ENCODE measurements around the gene ADAMTS2. TPM values are rescaled to one million over a fixed set of nuclear protein-coding genes. Genes with fewer than 3 reads are reported as not detected.

The ADAMTS2 gene
- total and polyA plus RNA-seq, 2 donors (not counting 1 experiment from before 2014, with no cell fraction given): 16.2 to 70.2 TPM

GRCh38 chr5:179227229-179227579 is 118.1 kb downstream of the ADAMTS2 start:
- Histone ChIP-seq H3K79me2 (ENCODE audit: control insufficient read depth, insufficient read depth, low read length) (peaks cover 10% of the 10 kb centered on the region), H3K4me3 (replicated peaks in 1 of 4; ENCODE audit: control extremely low read depth in 1 of 4, insufficient read depth in 1 of 4, low read depth in 3 of 4, low read length in 4 of 4) (no peak overlapping the region), H3K27ac (ENCODE audit: insufficient read depth, low read length) (no peak overlapping the region), H3K9me3 (ENCODE audit: control insufficient read depth, insufficient read depth, low read depth, low read length) (no peaks in the 10 kb centered on the region), H3K36me3 (ENCODE audit: control insufficient read depth, insufficient read depth, low read length) (no peaks in the 10 kb centered on the region), H3K4me2 (ENCODE audit: extremely low read depth, insufficient read depth, low read length) (no peak overlapping the region), H2AFZ (ENCODE audit: low read length) (no peak overlapping the region), H4K20me1 (ENCODE audit: control insufficient read depth, extremely low read depth, insufficient read depth, low read length) (no peaks in the 10 kb centered on the region), H3K27me3 (ENCODE audit: control insufficient read depth, insufficient read depth, low read length) (no peaks in the 10 kb centered on the region), H3K9ac (ENCODE audit: insufficient read depth, low read length) (no peak overlapping the region), H3K4me1 (ENCODE audit: control insufficient read depth, extremely low read depth, insufficient read depth, low read length) (no peaks in the 10 kb centered on the region)
- no peak for TF ChIP-seq EZH2 (IDR thresholded peaks at IDR 0.05; ENCODE audit: low read length, missing control alignments)
- TF ChIP-seq, protein P1, sequence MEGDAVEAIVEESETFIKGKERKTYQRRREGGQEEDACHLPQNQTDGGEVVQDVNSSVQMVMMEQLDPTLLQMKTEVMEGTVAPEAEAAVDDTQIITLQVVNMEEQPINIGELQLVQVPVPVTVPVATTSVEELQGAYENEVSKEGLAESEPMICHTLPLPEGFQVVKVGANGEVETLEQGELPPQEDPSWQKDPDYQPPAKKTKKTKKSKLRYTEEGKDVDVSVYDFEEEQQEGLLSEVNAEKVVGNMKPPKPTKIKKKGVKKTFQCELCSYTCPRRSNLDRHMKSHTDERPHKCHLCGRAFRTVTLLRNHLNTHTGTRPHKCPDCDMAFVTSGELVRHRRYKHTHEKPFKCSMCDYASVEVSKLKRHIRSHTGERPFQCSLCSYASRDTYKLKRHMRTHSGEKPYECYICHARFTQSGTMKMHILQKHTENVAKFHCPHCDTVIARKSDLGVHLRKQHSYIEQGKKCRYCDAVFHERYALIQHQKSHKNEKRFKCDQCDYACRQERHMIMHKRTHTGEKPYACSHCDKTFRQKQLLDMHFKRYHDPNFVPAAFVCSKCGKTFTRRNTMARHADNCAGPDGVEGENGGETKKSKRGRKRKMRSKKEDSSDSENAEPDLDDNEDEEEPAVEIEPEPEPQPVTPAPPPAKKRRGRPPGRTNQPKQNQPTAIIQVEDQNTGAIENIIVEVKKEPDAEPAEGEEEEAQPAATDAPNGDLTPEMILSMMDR (conservative IDR thresholded peaks at IDR 0.05 in 1 of 2, IDR thresholded peaks at IDR 0.05 in 1 of 2; ENCODE audit: low read depth in 1 of 2, low read length in 2 of 2): no peak
- no peak for DNase-seq (ENCODE audit: low read depth in 2 of 2)

DNA sequence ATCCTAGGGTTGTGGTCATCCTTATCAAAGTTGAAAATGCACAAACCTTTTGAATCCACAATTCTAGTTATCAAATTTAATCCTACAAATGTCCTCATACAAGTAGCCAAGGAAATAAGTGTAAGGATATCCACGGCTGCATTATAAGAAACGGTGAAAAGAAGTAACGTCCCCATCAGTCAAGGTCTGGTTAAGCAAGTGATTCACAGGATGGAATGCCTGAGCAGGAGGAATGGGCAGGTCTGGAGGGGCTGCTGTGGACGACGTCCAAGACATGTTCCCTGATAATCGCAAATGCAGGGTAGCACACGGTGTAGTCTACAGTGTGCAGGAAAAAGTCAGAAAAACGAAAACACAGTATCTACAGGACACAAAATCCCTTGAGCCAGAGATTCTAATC is 118.6 kb downstream of the ADAMTS2 start:
- H3K79me2 ChIP-seq (ENCODE audit: control insufficient read depth, insufficient read depth, low read length): peaks cover 10% of the 10 kb centered on the region

GRCh38 chr5:179225387-179225786 is 119.9 kb downstream of the ADAMTS2 start:
- TF ChIP-seq, protein P1 (conservative IDR thresholded peaks at IDR 0.05 in 1 of 2, IDR thresholded peaks at IDR 0.05 in 1 of 2; ENCODE audit: low read depth in 1 of 2, low read length in 2 of 2): no peak
- no peak for TF ChIP-seq EZH2 (IDR thresholded peaks at IDR 0.05; ENCODE audit: low read length, missing control alignments)
- H2AFZ ChIP-seq (ENCODE audit: low read length): no peak overlapping the region
- H3K9ac ChIP-seq (ENCODE audit: insufficient read depth, low read length): no peak overlapping the region
- H3K36me3 ChIP-seq (ENCODE audit: control insufficient read depth, insufficient read depth, low read length): no peaks in the 10 kb centered on the region
- no peaks in the 10 kb centered on the region for H3K27me3 ChIP-seq (ENCODE audit: control insufficient read depth, insufficient read depth, low read length)
- no peak overlapping the region for H3K4me3 ChIP-seq (replicated peaks in 1 of 4; ENCODE audit: control extremely low read depth in 1 of 4, insufficient read depth in 1 of 4, low read depth in 3 of 4, low read length in 4 of 4)
- no peaks in the 10 kb centered on the region for H4K20me1 ChIP-seq (ENCODE audit: control insufficient read depth, extremely low read depth, insufficient read depth, low read length)
- H3K79me2 ChIP-seq (ENCODE audit: control insufficient read depth, insufficient read depth, low read length): peaks cover 8% of the 10 kb centered on the region
- no peak for DNase-seq (ENCODE audit: low read depth in 2 of 2)
- no peak overlapping the region for H3K27ac ChIP-seq (ENCODE audit: insufficient read depth, low read length)
- no peaks in the 10 kb centered on the region for H3K9me3 ChIP-seq (ENCODE audit: control insufficient read depth, insufficient read depth, low read depth, low read length)
- H3K4me2 ChIP-seq (ENCODE audit: extremely low read depth, insufficient read depth, low read length): no peak overlapping the region
- no peaks in the 10 kb centered on the region for H3K4me1 ChIP-seq (ENCODE audit: control insufficient read depth, extremely low read depth, insufficient read depth, low read length)

More for the DNA sequence above, 118.6 kb downstream of the ADAMTS2 start:
- no peaks in the 10 kb centered on the region for H4K20me1 ChIP-seq (ENCODE audit: control insufficient read depth, extremely low read depth, insufficient read depth, low read length)
- H3K36me3 ChIP-seq (ENCODE audit: control insufficient read depth, insufficient read depth, low read length): no peaks in the 10 kb centered on the region
- H3K27me3 ChIP-seq (ENCODE audit: control insufficient read depth, insufficient read depth, low read length): no peaks in the 10 kb centered on the region
- H3K9ac ChIP-seq (ENCODE audit: insufficient read depth, low read length): no peak overlapping the region
- no peak for TF ChIP-seq EZH2 (IDR thresholded peaks at IDR 0.05; ENCODE audit: low read length, missing control alignments)
- TF ChIP-seq, protein P1 (conservative IDR thresholded peaks at IDR 0.05 in 1 of 2, IDR thresholded peaks at IDR 0.05 in 1 of 2; ENCODE audit: low read depth in 1 of 2, low read length in 2 of 2): no peak
- H3K4me1 ChIP-seq (ENCODE audit: control insufficient read depth, extremely low read depth, insufficient read depth, low read length): no peaks in the 10 kb centered on the region
- no peak overlapping the region for H2AFZ ChIP-seq (ENCODE audit: low read length)
- H3K27ac ChIP-seq (ENCODE audit: insufficient read depth, low read length): no peak overlapping the region
- DNase-seq (ENCODE audit: low read depth in 2 of 2): peak in 1 of 2 donors; percentile 18
- no peaks in the 10 kb centered on the region for H3K9me3 ChIP-seq (ENCODE audit: control insufficient read depth, insufficient read depth, low read depth, low read length)
- no peak overlapping the region for H3K4me3 ChIP-seq (replicated peaks in 1 of 4; ENCODE audit: control extremely low read depth in 1 of 4, insufficient read depth in 1 of 4, low read depth in 3 of 4, low read length in 4 of 4)
- no peak overlapping the region for H3K4me2 ChIP-seq (ENCODE audit: extremely low read depth, insufficient read depth, low read length)
